Chondrocyte (in vitro differentiated cells): Measurements from ENCODE around the gene HDAC4. TPM values are rescaled to one million over a fixed set of nuclear protein-coding genes. Genes with fewer than 3 reads are reported as not detected.

Experiments
- DNase-seq: peaks from one replicate; pipeline ENCODE4 v3.0.0; 2021; ENCODE audit warnings: mixed read lengths, low spot score
- H3K27ac Mint-ChIP-seq: one replicate; pipeline ENCODE4 v1.8.0; 2021; ENCODE audit warnings: mild to moderate bottlenecking, moderate library complexity, mixed read lengths; ENCODE audit not compliant: unreplicated experiment
- H3K27me3 Mint-ChIP-seq: 2 replicates; pipeline ENCODE4 v1.8.0; 2021; ENCODE audit warnings: low read depth, mixed read lengths
- H3K36me3 Mint-ChIP-seq: 2 replicates; pipeline ENCODE4 v1.8.0; 2021; ENCODE audit warnings: low read depth, mixed read lengths
- H3K4me1 Mint-ChIP-seq: 2 replicates; pipeline ENCODE4 v1.8.0; 2021; ENCODE audit warnings: low read depth, mild to moderate bottlenecking, mixed read lengths
- H3K4me3 Mint-ChIP-seq: one replicate; pipeline ENCODE4 v1.8.0; 2021; ENCODE audit warnings: mild to moderate bottlenecking, moderate library complexity, mixed read lengths; ENCODE audit not compliant: unreplicated experiment
- H3K9me3 Mint-ChIP-seq: 2 replicates; pipeline ENCODE4 v1.8.0; 2021; ENCODE audit warnings: low read depth, mixed read lengths
- total RNA-seq: library from RNA; stranded (reverse); gene quantifications from 3 replicates; pipeline ENCODE4 v1.2.1, GENCODE V29; 2021
- TF ChIP-seq, protein P1 (sequence below): fragments of 200-600 bp; sonication (generic); IDR thresholded peaks from 2 replicates; pipeline ENCODE4 v1.5.0; 2021; ENCODE audit warnings: antibody characterized with exemption, mild to moderate bottlenecking, moderate library complexity

HDAC4 gene
- total RNA-seq, 1 donor from 2014 or later: 22.3 TPM

GRCh38 chr2:239169311-239170048, 231.3 kb downstream of the HDAC4 start:
- Mint-ChIP-seq H3K4me3 (no peak overlapping the region), H3K36me3 (peaks cover 34% of the 10 kb centered on the region), H3K27ac (no peak overlapping the region), H3K4me1 (no peaks in the 10 kb centered on the region), H3K27me3 (no peaks in the 10 kb centered on the region), H3K9me3 (peaks cover 34% of the 10 kb centered on the region)
- peak; percentile 86 for DNase-seq
- TF ChIP-seq, protein P1, sequence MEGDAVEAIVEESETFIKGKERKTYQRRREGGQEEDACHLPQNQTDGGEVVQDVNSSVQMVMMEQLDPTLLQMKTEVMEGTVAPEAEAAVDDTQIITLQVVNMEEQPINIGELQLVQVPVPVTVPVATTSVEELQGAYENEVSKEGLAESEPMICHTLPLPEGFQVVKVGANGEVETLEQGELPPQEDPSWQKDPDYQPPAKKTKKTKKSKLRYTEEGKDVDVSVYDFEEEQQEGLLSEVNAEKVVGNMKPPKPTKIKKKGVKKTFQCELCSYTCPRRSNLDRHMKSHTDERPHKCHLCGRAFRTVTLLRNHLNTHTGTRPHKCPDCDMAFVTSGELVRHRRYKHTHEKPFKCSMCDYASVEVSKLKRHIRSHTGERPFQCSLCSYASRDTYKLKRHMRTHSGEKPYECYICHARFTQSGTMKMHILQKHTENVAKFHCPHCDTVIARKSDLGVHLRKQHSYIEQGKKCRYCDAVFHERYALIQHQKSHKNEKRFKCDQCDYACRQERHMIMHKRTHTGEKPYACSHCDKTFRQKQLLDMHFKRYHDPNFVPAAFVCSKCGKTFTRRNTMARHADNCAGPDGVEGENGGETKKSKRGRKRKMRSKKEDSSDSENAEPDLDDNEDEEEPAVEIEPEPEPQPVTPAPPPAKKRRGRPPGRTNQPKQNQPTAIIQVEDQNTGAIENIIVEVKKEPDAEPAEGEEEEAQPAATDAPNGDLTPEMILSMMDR: no peak

- H3K27ac Mint-ChIP-seq: no peak overlapping the region
- peaks cover 27% of the 10 kb centered on the region for H3K9me3 Mint-ChIP-seq
- peak; percentile 82 for DNase-seq
- no peak overlapping the region for H3K4me3 Mint-ChIP-seq
- peaks cover 29% of the 10 kb centered on the region for H3K36me3 Mint-ChIP-seq
- H3K27me3 Mint-ChIP-seq: no peaks in the 10 kb centered on the region
- TF ChIP-seq, protein P1: no peak
- H3K4me1 Mint-ChIP-seq: no peaks in the 10 kb centered on the region
Observed at GRCh38 chr2:239168575-239168974, 232.2 kb downstream of the HDAC4 start.

DNA sequence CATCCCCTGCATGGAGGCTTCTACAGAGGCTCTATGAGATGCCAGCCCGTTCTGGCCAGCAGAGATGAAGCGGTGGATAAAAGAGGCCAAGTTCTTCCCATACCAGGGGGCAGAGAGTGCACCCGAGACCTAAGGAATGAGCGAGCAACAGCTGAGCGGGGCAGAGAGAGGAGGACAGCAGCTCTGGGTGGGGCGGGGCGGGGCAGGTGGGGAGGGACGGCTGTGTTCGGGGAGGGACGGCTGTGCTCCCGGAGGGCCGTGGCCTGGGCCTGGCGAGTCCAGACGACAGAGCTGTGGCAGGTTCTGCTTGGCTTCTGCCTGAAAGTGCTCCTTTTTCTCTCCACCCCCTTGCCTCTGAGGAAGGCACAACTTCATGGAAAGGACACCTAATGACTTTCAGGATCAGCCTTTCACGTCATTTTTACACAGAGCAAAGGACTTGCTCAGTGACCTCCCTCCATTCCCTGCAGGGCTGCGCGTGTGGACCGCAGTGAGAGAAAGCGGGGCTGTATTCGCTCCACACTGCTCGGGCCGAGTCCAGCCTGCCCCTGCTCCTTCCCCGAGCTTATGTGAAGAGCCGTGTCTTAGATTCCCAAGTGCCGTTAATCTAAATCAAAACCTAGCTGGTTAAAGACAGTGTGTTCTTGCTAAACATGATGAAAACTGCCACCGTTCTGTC, 232.9 kb downstream of the HDAC4 start:
- H3K4me1 Mint-ChIP-seq: no peaks in the 10 kb centered on the region
- DNase-seq: peak; percentile 42
- H3K36me3 Mint-ChIP-seq: peaks cover 26% of the 10 kb centered on the region
- H3K4me3 Mint-ChIP-seq: no peak overlapping the region
- no peak overlapping the region for H3K27ac Mint-ChIP-seq
- peaks cover 21% of the 10 kb centered on the region for H3K9me3 Mint-ChIP-seq
- H3K27me3 Mint-ChIP-seq: no peaks in the 10 kb centered on the region
- TF ChIP-seq, protein P1: no peak

- TF ChIP-seq, protein P1: no peak
- Mint-ChIP-seq H3K27me3 (no peaks in the 10 kb centered on the region), H3K4me3 (no peak overlapping the region), H3K9me3 (peaks cover 15% of the 10 kb centered on the region), H3K36me3 (peaks cover 20% of the 10 kb centered on the region), H3K27ac (no peak overlapping the region), H3K4me1 (no peaks in the 10 kb centered on the region)
- DNase-seq: peak; percentile 61
Observed at GRCh38 chr2:239167011-239167673, 233.7 kb downstream of the HDAC4 start.

DNA sequence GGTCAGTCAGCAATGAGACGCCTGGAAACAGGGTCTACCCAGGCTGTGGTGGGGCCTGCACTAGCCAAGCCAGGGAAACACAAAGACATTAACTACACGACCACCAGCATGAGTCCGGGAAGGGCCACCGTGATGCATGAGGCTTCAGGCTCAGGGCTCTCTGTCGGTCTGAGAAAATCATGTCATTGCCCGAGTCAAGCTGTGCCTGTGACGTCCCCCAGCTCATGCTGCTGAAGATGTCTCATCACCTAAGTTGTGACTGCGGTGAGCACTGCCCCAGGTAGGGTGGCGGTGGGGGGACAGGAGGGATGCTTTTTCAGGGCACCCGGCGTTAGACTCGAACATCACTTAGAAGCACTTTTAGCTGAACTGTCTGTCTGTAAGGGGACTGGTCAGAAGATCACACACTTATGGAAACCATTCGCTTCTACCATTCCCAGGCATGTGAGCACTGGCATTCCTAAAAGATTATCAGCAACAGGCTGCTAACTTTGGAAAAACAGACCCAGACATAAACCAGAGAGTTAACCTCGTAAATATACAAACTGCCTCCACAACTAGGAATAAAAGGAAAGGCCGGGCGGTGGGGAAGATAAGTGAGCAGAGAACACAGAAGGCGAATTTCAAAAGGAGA, 234.5 kb downstream of the HDAC4 start:
- H3K4me3 Mint-ChIP-seq: no peak overlapping the region
- peaks cover 10% of the 10 kb centered on the region for H3K9me3 Mint-ChIP-seq
- no peak overlapping the region for H3K27ac Mint-ChIP-seq
- H3K4me1 Mint-ChIP-seq: no peaks in the 10 kb centered on the region
- no peaks in the 10 kb centered on the region for H3K27me3 Mint-ChIP-seq
- peak; percentile 44 for DNase-seq
- peaks cover 15% of the 10 kb centered on the region for H3K36me3 Mint-ChIP-seq
- TF ChIP-seq, protein P1: no peak
